ENCODE results near the gene KRT78. TPM values are rescaled to one million over a fixed set of nuclear protein-coding genes. Genes with fewer than 3 reads are reported as not detected.

The KRT78 gene
- total and polyA plus RNA-seq, 3 experiments from 2014 or later = not detected

GRCh38 chr12:52812749-52813148, 36.0 kb downstream of the KRT78 start:
- Mint-ChIP-seq H3K27me3 (peaks cover 8 to 21% of the 10 kb centered on the region in 2 donors), H3K4me3 (no peak overlapping the region), H3K27ac (no peak overlapping the region), H3K36me3 (no peaks in the 10 kb centered on the region), H3K9me3 (no peaks in the 10 kb centered on the region), H3K4me1 (peaks cover 3 to 5% (median 4%) of the 10 kb centered on the region in 3 donors)
- ChIA-PET POLR2A (no interaction called here), CTCF (interaction anchor here (1.6 kb wide), 1 partner anchor 72 kb away, joined by 3 read pairs; no protein-coding TSS in a partner anchor)
- Histone ChIP-seq H3K4me1 (ENCODE audit: insufficient read depth, low read length) (peaks cover 6% of the 10 kb centered on the region), H3K27me3 (ENCODE audit: insufficient read depth, low read length, poor library complexity, severe bottlenecking) (no peaks in the 10 kb centered on the region), H3K9me3 (ENCODE audit: low read length) (no peaks in the 10 kb centered on the region), H3K27ac (ENCODE audit: low read depth, low read length) (no peak overlapping the region), H3K36me3 (ENCODE audit: insufficient read depth, low read length) (no peaks in the 10 kb centered on the region), H3K4me3 (ENCODE audit: low read length) (no peak overlapping the region)
- DNase-seq = no peak

- Mint-ChIP-seq H3K9me3 (no peaks in the 10 kb centered on the region), H3K36me3 (no peaks in the 10 kb centered on the region), H3K27me3 (peaks cover 6 to 21% of the 10 kb centered on the region in 2 donors), H3K4me3 (no peak overlapping the region), H3K27ac (no peak overlapping the region), H3K4me1 (no peaks in the 10 kb centered on the region)
- Histone ChIP-seq H3K4me3 (ENCODE audit: low read length) (no peak overlapping the region), H3K27me3 (ENCODE audit: insufficient read depth, low read length, poor library complexity, severe bottlenecking) (no peaks in the 10 kb centered on the region), H3K27ac (ENCODE audit: low read depth, low read length) (no peak overlapping the region), H3K4me1 (ENCODE audit: insufficient read depth, low read length) (no peaks in the 10 kb centered on the region), H3K36me3 (ENCODE audit: insufficient read depth, low read length) (no peaks in the 10 kb centered on the region), H3K9me3 (ENCODE audit: low read length) (no peaks in the 10 kb centered on the region)
- no peak for DNase-seq
- POLR2A ChIA-PET = no interaction called here
- CTCF ChIA-PET = interaction anchor here (1.6 kb wide), 1 partner anchor 73 kb away, joined by 3 read pairs; no protein-coding TSS in a partner anchor
Observed at GRCh38 chr12:52812073-52812400, 36.8 kb downstream of the KRT78 start.

- CTCF ChIA-PET = interaction anchor here (1.6 kb wide), 1 partner anchor 74 kb away, joined by 3 read pairs; no protein-coding TSS in a partner anchor
- DNase-seq = no peak
- Mint-ChIP-seq H3K36me3 (no peaks in the 10 kb centered on the region), H3K27ac (no peak overlapping the region), H3K4me1 (no peaks in the 10 kb centered on the region), H3K27me3 (peaks cover 6 to 24% of the 10 kb centered on the region in 2 donors), H3K4me3 (no peak overlapping the region), H3K9me3 (no peaks in the 10 kb centered on the region)
- no peaks in the 10 kb centered on the region for H3K9me3 ChIP-seq (ENCODE audit: low read length)
- H3K27me3 ChIP-seq (ENCODE audit: insufficient read depth, low read length, poor library complexity, severe bottlenecking) = no peaks in the 10 kb centered on the region
- H3K4me3 ChIP-seq (ENCODE audit: low read length) = no peak overlapping the region
- H3K36me3 ChIP-seq (ENCODE audit: insufficient read depth, low read length) = no peaks in the 10 kb centered on the region
- H3K27ac ChIP-seq (ENCODE audit: low read depth, low read length) = no peak overlapping the region
- no peaks in the 10 kb centered on the region for H3K4me1 ChIP-seq (ENCODE audit: insufficient read depth, low read length)
- POLR2A ChIA-PET = no interaction called here
Observed at GRCh38 chr12:52811191-52812072, 37.4 kb downstream of the KRT78 start.

- H3K4me3 Mint-ChIP-seq = peak overlapping the region in 1 of 7 donors; percentile 1
- H3K4me1 Mint-ChIP-seq = no peaks in the 10 kb centered on the region
- Histone ChIP-seq H3K36me3 (ENCODE audit: insufficient read depth, low read length) (no peaks in the 10 kb centered on the region), H3K4me1 (ENCODE audit: insufficient read depth, low read length) (no peaks in the 10 kb centered on the region), H3K9me3 (ENCODE audit: low read length) (no peaks in the 10 kb centered on the region), H3K4me3 (ENCODE audit: low read length) (no peak overlapping the region), H3K27me3 (ENCODE audit: insufficient read depth, low read length, poor library complexity, severe bottlenecking) (no peaks in the 10 kb centered on the region), H3K27ac (ENCODE audit: low read depth, low read length) (no peak overlapping the region)
- ChIA-PET POLR2A (no interaction called here), CTCF (no interaction called here)
- no peaks in the 10 kb centered on the region for H3K36me3 Mint-ChIP-seq
- DNase-seq = no peak
- no peaks in the 10 kb centered on the region for H3K9me3 Mint-ChIP-seq
- peaks cover 7 to 24% of the 10 kb centered on the region in 2 donors for H3K27me3 Mint-ChIP-seq
- no peak overlapping the region for H3K27ac Mint-ChIP-seq
Observed at GRCh38 chr12:52810554-52810953, 38.2 kb downstream of the KRT78 start.

- Histone ChIP-seq H3K27ac (ENCODE audit: low read depth, low read length) (no peak overlapping the region), H3K36me3 (ENCODE audit: insufficient read depth, low read length) (no peaks in the 10 kb centered on the region), H3K4me1 (ENCODE audit: insufficient read depth, low read length) (no peaks in the 10 kb centered on the region), H3K9me3 (ENCODE audit: low read length) (no peaks in the 10 kb centered on the region), H3K4me3 (ENCODE audit: low read length) (no peak overlapping the region), H3K27me3 (ENCODE audit: insufficient read depth, low read length, poor library complexity, severe bottlenecking) (no peaks in the 10 kb centered on the region)
- H3K27ac Mint-ChIP-seq = no peak overlapping the region
- H3K36me3 Mint-ChIP-seq = no peaks in the 10 kb centered on the region
- ChIA-PET POLR2A (no interaction called here), CTCF (no interaction called here)
- H3K4me1 Mint-ChIP-seq = no peaks in the 10 kb centered on the region
- no peak overlapping the region for H3K4me3 Mint-ChIP-seq
- DNase-seq = no peak
- H3K27me3 Mint-ChIP-seq = peaks cover 7 to 24% of the 10 kb centered on the region in 2 donors
- no peaks in the 10 kb centered on the region for H3K9me3 Mint-ChIP-seq
Observed at GRCh38 chr12:52809166-52809565, 39.6 kb downstream of the KRT78 start.

GRCh38 chr12:52808573-52809160, 40.1 kb downstream of the KRT78 start:
- Mint-ChIP-seq H3K36me3 (no peaks in the 10 kb centered on the region), H3K9me3 (no peaks in the 10 kb centered on the region), H3K27ac (no peak overlapping the region), H3K27me3 (peaks cover 6 to 24% of the 10 kb centered on the region in 2 donors), H3K4me3 (no peak overlapping the region), H3K4me1 (no peaks in the 10 kb centered on the region)
- Histone ChIP-seq H3K9me3 (ENCODE audit: low read length) (no peaks in the 10 kb centered on the region), H3K4me3 (ENCODE audit: low read length) (no peak overlapping the region), H3K27me3 (ENCODE audit: insufficient read depth, low read length, poor library complexity, severe bottlenecking) (no peaks in the 10 kb centered on the region), H3K27ac (ENCODE audit: low read depth, low read length) (no peak overlapping the region), H3K4me1 (ENCODE audit: insufficient read depth, low read length) (no peaks in the 10 kb centered on the region), H3K36me3 (ENCODE audit: insufficient read depth, low read length) (no peaks in the 10 kb centered on the region)
- no peak for DNase-seq
- ChIA-PET POLR2A (no interaction called here), CTCF (no interaction called here)

- ChIA-PET POLR2A (no interaction called here), CTCF (no interaction called here)
- H3K27me3 Mint-ChIP-seq = peaks cover 6 to 24% of the 10 kb centered on the region in 2 donors
- Histone ChIP-seq H3K27ac (ENCODE audit: low read depth, low read length) (no peak overlapping the region), H3K27me3 (ENCODE audit: insufficient read depth, low read length, poor library complexity, severe bottlenecking) (no peaks in the 10 kb centered on the region), H3K36me3 (ENCODE audit: insufficient read depth, low read length) (no peaks in the 10 kb centered on the region), H3K9me3 (ENCODE audit: low read length) (no peaks in the 10 kb centered on the region), H3K4me1 (ENCODE audit: insufficient read depth, low read length) (no peaks in the 10 kb centered on the region), H3K4me3 (ENCODE audit: low read length) (no peak overlapping the region)
- H3K4me3 Mint-ChIP-seq = peak overlapping the region in 1 of 7 donors; percentile 30
- no peaks in the 10 kb centered on the region for H3K9me3 Mint-ChIP-seq
- no peak overlapping the region for H3K27ac Mint-ChIP-seq
- no peaks in the 10 kb centered on the region for H3K36me3 Mint-ChIP-seq
- H3K4me1 Mint-ChIP-seq = no peaks in the 10 kb centered on the region
- no peak for DNase-seq
Observed at GRCh38 chr12:52807544-52808470, 41.0 kb downstream of the KRT78 start.

Data from CD8-positive, alpha-beta memory T cell (primary cell).